GM19324 (cell line): ENCODE results near the gene FUT1.
"Not testable (repeated sequence)": the region's sequence is repeated elsewhere in the genome, so short reads cannot be mapped to it uniquely, and the experiment has no call there.

Experiments
- ATAC-seq: cut with Tn5 transposase; IDR thresholded peaks from one replicate; pipeline ENCODE4 v1.9.1; 2021; ENCODE audit warnings: mild to moderate bottlenecking, moderate library complexity; ENCODE audit not compliant: unreplicated experiment, low FRiP score

FUT1 gene

DNA sequence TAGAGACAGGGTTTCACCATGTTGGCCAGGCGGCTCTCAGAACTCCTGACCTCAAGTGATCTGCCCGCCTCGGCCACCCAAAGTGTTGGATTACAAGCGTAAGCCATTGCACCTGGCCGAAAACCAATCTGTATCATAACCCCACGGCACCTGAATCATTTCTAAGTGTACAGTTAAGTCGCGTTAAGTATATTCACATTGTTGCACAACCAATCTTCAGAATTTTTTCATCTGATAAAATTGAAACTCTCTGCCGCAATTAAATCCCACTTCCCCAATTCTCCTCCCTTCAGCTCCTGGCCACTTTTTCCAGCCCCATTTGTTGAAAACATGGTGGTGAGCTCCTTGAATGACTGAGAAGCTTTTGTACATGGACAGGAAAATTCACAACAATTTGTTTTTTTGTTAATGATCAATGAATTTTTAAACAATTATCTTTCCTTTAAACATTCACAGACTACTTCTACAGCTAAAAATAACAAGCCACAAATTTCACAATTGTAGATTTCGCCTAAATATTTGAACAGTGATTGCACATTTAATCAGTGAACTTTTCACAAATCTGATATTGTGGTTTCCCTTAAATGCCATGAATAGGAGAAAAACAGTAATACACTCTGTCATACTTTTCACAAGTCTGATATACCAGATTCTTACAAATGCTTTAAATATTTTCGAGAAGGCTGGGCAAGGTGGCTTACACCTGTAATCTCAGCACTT is 16.7 kb upstream of the FUT1 start:
- ATAC-seq, result no peak

- ATAC-seq, result not testable (repeated sequence)
Observed at GRCh38 chr19:48768171-48768753, 15.8 kb upstream of the FUT1 start.

DNA sequence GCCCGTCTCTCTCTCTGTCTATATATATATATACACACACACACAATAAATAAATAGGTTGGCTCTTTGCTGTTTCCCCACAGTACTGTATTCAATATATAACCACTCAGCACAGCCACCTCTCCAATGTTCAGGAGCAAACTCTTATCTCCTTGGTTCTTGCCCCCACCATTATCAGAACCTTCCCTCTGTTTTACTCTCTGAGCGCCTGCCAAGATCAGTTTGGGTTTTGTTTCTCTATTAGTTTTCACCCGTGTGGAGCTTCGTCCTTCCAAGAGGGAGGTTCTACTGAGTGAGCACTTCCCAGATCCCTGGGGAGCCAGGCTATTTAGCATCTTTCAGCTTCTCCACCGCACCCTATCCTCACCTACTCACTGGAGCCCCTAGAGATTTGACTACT is 13.4 kb upstream of the FUT1 start:
- not testable (repeated sequence) for ATAC-seq

GRCh38 chr19:48760504-48761205 is 8.2 kb upstream of the FUT1 start:
- no peak for ATAC-seq

DNA sequence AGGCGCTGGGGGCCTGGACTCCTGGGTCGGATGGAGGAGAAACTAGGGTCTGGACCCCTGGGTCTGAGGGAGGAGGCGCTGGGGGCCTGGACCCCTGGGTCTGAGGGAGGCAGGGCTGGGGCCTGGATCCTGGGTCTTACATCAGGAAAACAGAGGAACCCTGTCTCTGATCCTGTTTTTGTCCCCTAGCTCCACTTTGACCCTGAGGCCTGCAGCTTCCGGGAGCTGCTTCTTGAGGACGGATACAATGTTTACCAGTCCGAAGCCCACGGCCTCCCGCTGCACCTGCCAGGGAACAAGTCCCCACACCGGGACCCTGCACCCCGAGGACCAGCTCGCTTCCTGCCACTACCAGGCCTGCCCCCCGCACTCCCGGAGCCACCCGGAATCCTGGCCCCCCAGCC is 5.3 kb upstream of the FUT1 start:
- no peak for ATAC-seq

DNA sequence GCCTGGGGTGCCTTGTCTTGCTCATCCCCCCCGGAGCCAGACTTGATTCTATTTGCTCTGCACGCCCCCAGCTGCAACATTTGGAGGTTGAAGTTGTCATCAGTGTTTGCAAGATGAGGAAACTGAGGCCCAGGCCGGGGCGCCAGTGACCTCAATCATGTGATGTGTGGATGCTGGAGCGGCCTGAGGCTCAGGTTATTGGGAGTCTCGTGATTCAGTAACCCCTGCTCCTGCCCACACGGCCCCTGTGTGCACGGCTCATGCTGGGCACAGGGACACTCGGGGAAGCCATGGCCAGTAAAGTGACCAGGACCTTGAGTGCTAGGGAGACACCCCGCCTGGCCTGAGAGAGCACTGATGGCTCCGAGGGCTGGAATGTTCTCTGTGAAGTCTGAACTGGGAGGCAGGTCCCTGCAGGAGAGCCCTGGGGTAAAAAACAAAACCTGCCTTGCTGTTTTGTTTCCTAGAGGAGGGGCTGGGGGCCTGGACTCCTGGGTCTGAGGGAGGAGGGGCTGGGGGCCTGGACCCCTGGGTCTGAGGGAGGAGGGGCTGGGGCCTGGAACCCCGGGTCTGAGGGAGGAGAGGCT is 4.7 kb upstream of the FUT1 start:
- no peak for ATAC-seq

GRCh38 chr19:48756686-48757085 is 4.2 kb upstream of the FUT1 start:
- no peak for ATAC-seq

- no peak for ATAC-seq
Observed at GRCh38 chr19:48756212-48756611, 3.8 kb upstream of the FUT1 start.

DNA sequence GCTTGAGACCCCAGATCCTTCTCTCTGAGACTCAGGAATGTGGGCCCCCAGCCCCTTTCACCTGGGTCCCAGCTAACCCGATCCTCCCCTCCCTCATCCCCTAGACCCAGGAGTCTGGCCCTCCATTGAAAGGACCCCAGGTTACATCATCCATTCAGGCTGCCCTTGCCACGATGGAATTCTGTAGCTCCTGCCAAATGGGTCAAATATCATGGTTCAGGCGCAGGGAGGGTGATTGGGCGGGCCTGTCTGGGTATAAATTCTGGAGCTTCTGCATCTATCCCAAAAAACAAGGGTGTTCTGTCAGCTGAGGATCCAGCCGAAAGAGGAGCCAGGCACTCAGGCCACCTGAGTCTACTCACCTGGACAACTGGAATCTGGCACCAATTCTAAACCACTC is 3.3 kb upstream of the FUT1 start:
- no peak for ATAC-seq

DNA sequence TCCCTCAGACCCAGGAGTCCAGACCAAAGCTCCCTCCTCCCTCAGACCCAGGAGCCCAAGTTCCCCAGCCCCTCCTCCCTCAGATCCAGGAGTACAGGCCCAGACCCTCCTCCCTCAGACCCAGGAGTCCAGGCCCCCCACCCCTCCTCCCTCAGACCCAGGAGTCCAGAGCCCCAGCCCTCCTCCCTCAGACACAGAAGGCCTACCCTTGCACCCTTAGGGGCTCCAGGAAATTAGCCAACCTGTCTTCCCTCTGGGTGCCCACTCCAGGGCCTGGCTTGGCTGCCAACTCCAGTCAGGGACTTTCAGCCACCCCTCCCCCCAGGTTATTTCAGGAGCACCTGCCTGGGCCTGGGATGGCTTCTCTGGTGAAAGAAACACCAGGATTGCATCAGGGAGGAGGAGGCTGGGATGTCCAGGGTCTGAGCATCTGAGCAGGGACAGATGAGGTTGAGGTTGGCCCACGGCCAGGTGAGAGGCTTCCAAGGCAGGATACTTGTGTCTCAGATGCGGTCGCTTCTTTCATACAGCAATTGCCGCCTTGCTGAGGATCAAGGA is 2.7 kb upstream of the FUT1 start, which contains the start of gene FGF21:
FGF21 (plus strand) TSS at position 441 of the 558 bp plus-strand sequence. CDS start 713 bp downstream, outside the sequence.
- no peak for ATAC-seq

DNA sequence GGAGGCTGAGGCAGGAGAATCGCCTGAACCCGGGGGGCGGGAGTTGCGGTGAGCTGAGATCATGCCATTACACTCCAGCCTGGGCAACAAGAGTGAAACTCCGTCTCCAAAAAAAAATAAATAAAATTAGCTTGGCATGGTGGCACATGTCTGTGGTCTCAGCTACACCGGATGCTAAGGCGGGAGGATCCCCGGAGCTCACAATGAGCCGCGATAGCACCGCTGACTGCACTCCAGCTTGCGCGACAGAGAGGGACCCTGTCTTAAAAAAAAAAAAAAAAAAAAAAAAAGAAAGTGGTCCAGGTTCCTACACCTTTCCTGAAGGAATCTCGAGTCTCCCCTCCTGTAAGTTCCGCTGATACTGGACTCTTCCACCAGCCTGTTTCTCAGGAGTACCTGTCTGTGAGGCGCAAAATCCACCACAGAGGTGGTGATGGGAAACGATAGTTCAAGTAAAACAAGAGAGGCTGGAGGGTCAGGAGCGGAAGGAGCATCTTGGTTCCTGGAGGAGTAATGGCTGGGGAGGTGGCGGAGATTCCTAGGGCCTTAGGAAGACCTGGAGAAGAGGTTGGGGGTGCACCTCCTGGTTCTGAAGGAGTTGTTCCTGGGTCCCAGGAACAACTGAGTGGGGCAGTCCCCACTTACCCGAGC is 471 bp downstream of the FUT1 start:
- ATAC-seq, result no peak

GRCh38 chr19:48750771-48751504 is 1.5 kb downstream of the FUT1 start:
- ATAC-seq, result no peak

GRCh38 chr19:48750351-48750750 is 2.1 kb downstream of the FUT1 start:
- no peak for ATAC-seq

GRCh38 chr19:48749571-48750198 is 2.8 kb downstream of the FUT1 start:
- no peak for ATAC-seq

GRCh38 chr19:48746738-48747575 is 5.5 kb downstream of the FUT1 start, which contains the start of gene IZUMO1:
TSS of gene IZUMO1 (minus strand) at chr19:48746909. CDS start at chr19:48745859, 1,050 bp downstream.
- no peak for ATAC-seq

DNA sequence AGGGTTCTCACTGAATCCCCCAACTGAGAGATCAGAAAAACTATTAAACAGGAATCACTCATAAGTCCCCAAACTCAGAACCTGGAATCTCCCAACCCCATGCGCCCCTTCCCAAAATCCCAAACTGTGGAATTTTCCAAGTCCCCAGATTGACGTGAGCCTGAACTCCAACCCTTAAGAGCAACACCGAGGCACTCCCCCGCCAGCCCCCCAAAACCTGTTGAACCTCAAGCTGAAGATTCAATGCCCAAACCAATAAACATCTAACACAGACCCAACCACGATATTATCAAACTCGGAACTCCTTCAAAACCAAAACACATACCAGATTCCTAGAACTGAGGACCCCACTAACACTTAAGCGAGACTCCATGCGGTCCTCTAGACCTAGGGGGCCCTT is 6.3 kb downstream of the FUT1 start:
- ATAC-seq, result no peak

DNA sequence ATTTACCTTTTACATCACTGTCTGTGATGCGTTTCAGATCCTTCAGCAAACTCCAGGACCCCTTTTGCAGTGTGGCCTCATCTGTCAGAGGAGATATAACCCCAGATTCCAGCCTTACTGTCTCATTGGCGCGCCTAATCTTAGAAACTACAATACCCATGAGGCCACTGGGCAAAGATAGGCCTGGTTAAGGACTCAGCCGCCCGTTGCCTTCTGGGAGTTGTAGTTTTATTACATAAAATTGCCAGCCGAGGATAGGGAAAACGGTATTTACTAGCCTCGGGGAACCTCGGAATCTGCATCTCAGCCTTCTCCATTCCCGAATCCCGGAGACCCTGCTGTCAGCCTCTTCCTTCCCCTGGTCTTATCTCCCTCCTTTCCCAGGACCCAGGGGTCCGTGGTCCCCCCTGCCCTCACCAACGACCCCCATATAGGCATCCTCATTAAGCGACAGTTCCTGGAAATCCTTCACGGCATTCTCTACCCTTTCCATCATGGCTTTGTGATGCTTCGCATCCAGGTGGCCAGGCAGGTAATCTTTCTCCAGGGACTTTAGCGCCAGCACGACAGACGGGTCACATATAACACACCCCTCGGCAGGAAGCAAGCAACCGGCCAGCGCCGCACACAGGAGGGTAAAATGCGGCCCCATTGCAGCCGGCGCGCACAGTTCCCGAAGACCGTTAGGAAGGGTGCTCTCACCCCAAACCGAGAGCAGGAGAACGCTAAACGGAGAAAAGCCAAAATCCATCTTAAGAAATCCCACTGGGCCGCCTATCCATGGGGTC is 7.0 kb downstream of the FUT1 start:
- ATAC-seq, result no peak

GRCh38 chr19:48742096-48742495 is 10.3 kb downstream of the FUT1 start:
- ATAC-seq, result no peak
